ENCODE data around the gene TRIM66. TPM values are rescaled to one million over a fixed set of nuclear protein-coding genes. Genes with fewer than 3 reads are reported as not detected.

Gene TRIM66
- total RNA-seq, 1 donor from 2014 or later: 5.9 TPM

DNA sequence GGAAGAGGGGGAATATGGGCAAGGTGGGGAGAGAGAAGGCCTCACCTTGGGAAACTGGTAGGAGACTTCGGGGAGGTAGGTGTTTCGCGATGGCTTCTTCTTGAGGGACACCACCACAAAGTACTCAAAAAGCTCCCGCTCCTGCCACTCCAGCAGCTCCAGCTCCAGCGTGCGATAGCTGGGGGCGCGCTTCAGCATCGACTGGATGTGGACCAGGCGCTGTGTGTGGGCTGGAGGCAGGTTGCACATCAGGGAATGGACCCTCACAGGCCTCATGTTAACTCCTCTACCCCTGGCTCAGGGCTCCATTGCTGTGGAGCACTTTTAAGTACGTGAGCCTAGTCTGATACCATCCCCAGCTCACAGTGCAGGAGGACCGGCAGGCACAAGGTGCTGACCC is 30.0 kb upstream of the TRIM66 start:
- Mint-ChIP-seq H3K36me3 (ENCODE audit: low read depth) (peaks cover 26% of the 10 kb centered on the region), H3K9me3 (ENCODE audit: low read depth) (no peaks in the 10 kb centered on the region), H3K4me1 (ENCODE audit: low read depth) (peaks cover 49% of the 10 kb centered on the region), H3K27me3 (ENCODE audit: low read depth) (no peaks in the 10 kb centered on the region), H3K27ac (ENCODE audit: unreplicated experiment) (no peak overlapping the region), H3K4me3 (ENCODE audit: unreplicated experiment) (no peak overlapping the region)
- no peak for DNase-seq (ENCODE audit: low spot score)
- TF ChIP-seq, protein P1, sequence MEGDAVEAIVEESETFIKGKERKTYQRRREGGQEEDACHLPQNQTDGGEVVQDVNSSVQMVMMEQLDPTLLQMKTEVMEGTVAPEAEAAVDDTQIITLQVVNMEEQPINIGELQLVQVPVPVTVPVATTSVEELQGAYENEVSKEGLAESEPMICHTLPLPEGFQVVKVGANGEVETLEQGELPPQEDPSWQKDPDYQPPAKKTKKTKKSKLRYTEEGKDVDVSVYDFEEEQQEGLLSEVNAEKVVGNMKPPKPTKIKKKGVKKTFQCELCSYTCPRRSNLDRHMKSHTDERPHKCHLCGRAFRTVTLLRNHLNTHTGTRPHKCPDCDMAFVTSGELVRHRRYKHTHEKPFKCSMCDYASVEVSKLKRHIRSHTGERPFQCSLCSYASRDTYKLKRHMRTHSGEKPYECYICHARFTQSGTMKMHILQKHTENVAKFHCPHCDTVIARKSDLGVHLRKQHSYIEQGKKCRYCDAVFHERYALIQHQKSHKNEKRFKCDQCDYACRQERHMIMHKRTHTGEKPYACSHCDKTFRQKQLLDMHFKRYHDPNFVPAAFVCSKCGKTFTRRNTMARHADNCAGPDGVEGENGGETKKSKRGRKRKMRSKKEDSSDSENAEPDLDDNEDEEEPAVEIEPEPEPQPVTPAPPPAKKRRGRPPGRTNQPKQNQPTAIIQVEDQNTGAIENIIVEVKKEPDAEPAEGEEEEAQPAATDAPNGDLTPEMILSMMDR (IDR thresholded peaks at IDR 0.05): no peak

DNA sequence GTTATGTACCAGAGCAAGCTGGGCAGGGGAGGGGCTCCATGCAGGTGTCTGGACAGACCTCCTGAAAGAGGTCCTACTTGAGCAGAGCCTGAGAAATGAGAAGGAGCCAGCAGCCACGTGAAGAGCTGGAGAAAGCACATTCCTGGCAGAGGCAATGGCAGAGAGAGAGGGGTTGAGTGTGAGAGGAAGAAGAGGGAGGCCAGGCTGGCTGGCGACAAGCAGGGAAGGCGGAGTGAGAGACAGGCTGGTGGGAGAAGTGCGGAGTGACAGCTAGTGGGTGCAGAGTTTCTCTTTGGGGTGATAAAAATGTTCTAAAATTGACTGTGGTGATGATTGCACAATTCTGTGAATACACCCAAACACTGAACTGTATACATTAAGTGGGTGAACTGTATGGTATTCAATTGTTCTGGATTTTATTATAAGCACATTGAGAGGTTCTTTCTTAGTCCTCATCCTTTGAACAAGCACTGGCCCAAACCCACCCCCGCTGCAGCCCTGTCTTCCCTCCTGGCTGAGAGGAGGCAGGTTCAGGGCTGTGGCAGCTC is 29.5 kb upstream of the TRIM66 start:
- no peak for DNase-seq (ENCODE audit: low spot score)
- peaks cover 23% of the 10 kb centered on the region for H3K36me3 Mint-ChIP-seq (ENCODE audit: low read depth)
- H3K4me1 Mint-ChIP-seq (ENCODE audit: low read depth): peaks cover 44% of the 10 kb centered on the region
- TF ChIP-seq, protein P1 (IDR thresholded peaks at IDR 0.05): no peak
- H3K4me3 Mint-ChIP-seq (ENCODE audit: unreplicated experiment): no peak overlapping the region
- no peaks in the 10 kb centered on the region for H3K9me3 Mint-ChIP-seq (ENCODE audit: low read depth)
- no peaks in the 10 kb centered on the region for H3K27me3 Mint-ChIP-seq (ENCODE audit: low read depth)
- no peak overlapping the region for H3K27ac Mint-ChIP-seq (ENCODE audit: unreplicated experiment)

DNA sequence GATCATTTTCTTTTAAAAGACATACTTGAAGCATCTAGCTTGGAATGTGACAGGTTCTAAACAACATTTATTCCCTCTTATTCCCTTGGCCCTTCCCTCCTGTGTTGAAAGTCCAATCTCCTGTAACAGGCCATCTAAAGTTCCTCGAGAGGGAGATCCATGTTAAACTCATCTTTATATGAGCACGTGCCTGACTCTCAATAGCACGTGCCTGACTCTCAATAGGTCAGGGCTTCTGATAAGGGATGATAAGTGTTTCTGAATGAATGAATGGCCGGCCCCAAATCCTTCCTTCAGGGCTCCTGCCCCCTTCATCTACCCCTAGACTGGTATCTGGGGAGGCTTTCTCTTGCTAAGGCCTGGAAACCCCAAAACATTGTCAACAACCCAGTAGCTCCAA is 27.3 kb upstream of the TRIM66 start:
- Mint-ChIP-seq H3K27ac (ENCODE audit: unreplicated experiment) (peak overlapping the region; percentile 93), H3K36me3 (ENCODE audit: low read depth) (peaks cover 31% of the 10 kb centered on the region), H3K4me1 (ENCODE audit: low read depth) (peaks cover 33% of the 10 kb centered on the region), H3K4me3 (ENCODE audit: unreplicated experiment) (no peak overlapping the region), H3K27me3 (ENCODE audit: low read depth) (no peaks in the 10 kb centered on the region), H3K9me3 (ENCODE audit: low read depth) (no peaks in the 10 kb centered on the region)
- DNase-seq (ENCODE audit: low spot score): no peak
- TF ChIP-seq, protein P1 (IDR thresholded peaks at IDR 0.05): no peak

DNA sequence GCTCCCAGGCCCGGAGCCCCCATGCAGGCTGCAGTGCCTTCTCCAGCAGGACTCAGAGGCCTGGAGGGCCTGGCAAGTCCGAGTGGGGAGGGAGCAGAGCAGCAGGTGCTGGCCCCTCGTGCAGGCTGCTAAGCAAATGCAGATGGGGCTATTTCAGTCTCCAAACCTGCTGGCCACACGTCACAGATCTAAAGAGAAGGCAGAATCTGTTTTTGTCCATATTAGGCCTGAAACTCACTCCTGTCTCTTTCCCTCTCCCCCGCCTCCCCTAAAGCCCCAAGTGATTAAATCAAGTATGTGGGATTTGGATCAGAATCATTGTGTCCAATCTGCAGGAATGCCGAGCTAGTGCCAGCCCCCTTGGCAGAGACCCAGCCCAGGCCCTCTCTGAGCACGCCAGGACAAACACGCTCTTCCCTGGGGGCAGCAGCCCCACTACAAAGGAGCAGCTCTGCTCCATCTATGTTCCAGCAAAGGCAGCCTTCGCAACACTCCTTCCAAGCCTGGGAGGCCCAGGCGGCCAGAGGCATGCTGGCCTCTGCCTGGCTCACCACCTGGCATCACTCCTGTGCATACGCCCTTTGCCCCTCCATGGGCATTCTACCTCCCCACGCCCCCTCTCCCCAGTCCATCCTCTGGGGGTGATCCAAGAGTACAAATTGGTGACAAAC is 26.7 kb upstream of the TRIM66 start:
- H3K36me3 Mint-ChIP-seq (ENCODE audit: low read depth): peaks cover 26% of the 10 kb centered on the region
- H3K4me3 Mint-ChIP-seq (ENCODE audit: unreplicated experiment): no peak overlapping the region

DNA sequence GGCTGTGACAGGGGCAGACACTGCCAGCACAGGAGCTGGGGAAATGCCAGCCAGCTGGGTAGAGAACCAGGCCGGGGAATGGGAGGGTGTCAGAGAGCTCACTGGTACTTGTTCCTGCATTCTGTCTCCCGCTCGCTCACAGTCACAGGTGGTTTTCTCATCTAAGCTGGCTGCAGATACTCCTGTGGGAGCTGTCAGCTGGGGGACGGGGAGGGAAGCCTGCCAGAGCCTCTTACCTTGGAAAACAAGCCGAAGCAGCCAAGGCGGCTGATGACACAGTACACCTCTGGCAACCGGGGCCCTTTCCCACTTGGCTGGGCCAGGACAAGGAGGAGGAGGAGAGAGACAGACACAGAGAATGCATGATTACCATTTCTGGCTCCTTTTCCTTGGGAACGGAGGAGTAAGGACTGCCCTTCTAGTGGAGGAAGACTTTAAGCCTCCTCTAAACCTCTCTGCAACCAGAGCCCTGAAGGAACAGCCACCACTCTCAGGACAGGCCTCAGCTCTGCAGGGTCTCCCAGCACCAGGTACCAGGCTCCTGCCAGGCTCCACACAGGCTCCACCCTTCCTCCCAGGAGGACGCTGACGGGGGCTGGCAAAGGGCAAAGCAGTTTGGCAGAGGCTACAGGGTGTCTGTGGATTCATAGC is 25.2 kb upstream of the TRIM66 start:
- Mint-ChIP-seq H3K4me3 (ENCODE audit: unreplicated experiment) (no peak overlapping the region), H3K27ac (ENCODE audit: unreplicated experiment) (no peak overlapping the region), H3K4me1 (ENCODE audit: low read depth) (peaks cover 29% of the 10 kb centered on the region), H3K27me3 (ENCODE audit: low read depth) (no peaks in the 10 kb centered on the region), H3K9me3 (ENCODE audit: low read depth) (no peaks in the 10 kb centered on the region), H3K36me3 (ENCODE audit: low read depth) (peaks cover 27% of the 10 kb centered on the region)
- no peak for DNase-seq (ENCODE audit: low spot score)
- TF ChIP-seq, protein P1 (IDR thresholded peaks at IDR 0.05): no peak

More for the DNA sequence above, 26.7 kb upstream of the TRIM66 start:
- H3K4me1 Mint-ChIP-seq (ENCODE audit: low read depth): peaks cover 29% of the 10 kb centered on the region
- H3K27me3 Mint-ChIP-seq (ENCODE audit: low read depth): no peaks in the 10 kb centered on the region
- peak overlapping the region; percentile 93 for H3K27ac Mint-ChIP-seq (ENCODE audit: unreplicated experiment)
- no peak for DNase-seq (ENCODE audit: low spot score)
- TF ChIP-seq, protein P1 (IDR thresholded peaks at IDR 0.05): no peak
- no peaks in the 10 kb centered on the region for H3K9me3 Mint-ChIP-seq (ENCODE audit: low read depth)

Measured in chondrocyte (in vitro differentiated cells).